Motor neuron (in vitro differentiated cells): Measurements from ENCODE around the gene IPO9. TPM values are rescaled to one million over a fixed set of nuclear protein-coding genes. Genes with fewer than 3 reads are reported as not detected.
"Not testable (repeated sequence)": the region's sequence is repeated elsewhere in the genome, so short reads cannot be mapped to it uniquely, and the experiment has no call there.

ENCODE experiments used
- ATAC-seq, 8 experiments: fragments of 200-7000 bp; cut with Tn5 transposase; replicated peaks in 6 of 8; 2 replicates each; pipeline ENCODE4 v1.8.0; 2021; ENCODE audit warnings: mild to moderate bottlenecking in 8 of 8, moderate library complexity in 8 of 8
- H3K27ac ChIP-seq, 2 donors: fragments of 250-450 bp; sonication (Bioruptor Pico); 2 replicates each; pipeline ENCODE4 v1.9.0; 2021; ENCODE audit warnings: antibody characterized with exemption in 2 of 2, mild to moderate bottlenecking in 2 of 2, moderate library complexity in 1 of 2
- H3K4me1 ChIP-seq, 2 donors: fragments of 250-450 bp; sonication (Bioruptor Pico); replicated peaks in 1 of 2; 2 replicates each; pipeline ENCODE4 v1.6.1; 2021; ENCODE audit warnings: antibody characterized with exemption in 2 of 2, mild to moderate bottlenecking in 2 of 2, moderate library complexity in 1 of 2
- H3K4me3 ChIP-seq, 5 donors: fragments of 250-450 bp; sonication (Bioruptor Pico); 2 replicates each; pipeline ENCODE4 v1.9.0; 2021; ENCODE audit warnings: antibody characterized with exemption in 5 of 5, mild to moderate bottlenecking in 5 of 5, moderate library complexity in 4 of 5
- WGBS, 10 experiments: fragments of 450-650 bp; shearing (Covaris generic); methylation state at CpG; one replicate each; pipeline ENCODE4 v1.0.0; 2022; 5-methylcytosine and 5-hydroxymethylcytosine counted together
- in situ Hi-C, 9 experiments: fragments of 400-800 bp; cut with MboI; loops; one replicate each; pipeline ENCODE4 v1.15.0; 2021; ENCODE audit warnings: low sequenced_read_pairs in 9 of 9, low pct_unique_long_range_greater_than_20kb in 2 of 9; ENCODE audit not compliant: unreplicated experiment in 9 of 9
- total RNA-seq, 8 experiments: library from RNA; unstranded; fragments of 300-600 nt; gene quantifications; 2 replicates each; pipeline versions ENCODE4 v1.2.3 to v1.2.4, GENCODE V29; 2022

The IPO9 gene
- total RNA-seq, 8 experiments from 2014 or later, result 16.9 to 69.8 (median 46.7) TPM

DNA sequence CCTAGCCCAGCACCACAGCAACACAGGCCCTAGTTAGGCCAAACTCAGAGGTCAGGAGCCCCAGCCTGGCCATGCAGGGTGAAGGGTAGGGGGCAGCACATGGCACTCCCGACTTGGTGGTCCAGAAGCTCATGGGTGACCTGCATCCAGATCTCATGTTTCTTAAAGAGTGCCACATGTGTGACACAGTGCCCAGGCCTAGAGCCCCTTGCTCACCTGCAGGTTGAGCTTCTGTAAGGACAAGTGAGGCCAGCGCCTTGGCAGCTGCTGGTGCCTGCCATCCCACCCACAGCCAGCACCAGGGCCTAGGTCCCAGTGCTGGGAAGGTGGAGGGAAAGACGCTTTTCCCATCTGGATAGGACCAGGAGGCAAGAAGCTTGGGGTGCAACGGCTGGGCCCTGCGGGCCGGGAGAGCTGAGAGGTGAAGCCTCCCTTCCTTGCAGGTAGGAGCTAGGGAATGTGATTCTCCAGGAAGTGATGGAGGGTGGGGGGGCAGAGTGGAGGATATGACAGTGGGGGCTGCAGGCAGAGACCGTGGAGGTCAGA, 66.2 kb downstream of the IPO9 start:
- no peak overlapping the region for H3K27ac ChIP-seq
- 55 to 100% (median 86%) methylated on average over 1 to 6 of the region's 7 CpGs; no CpG with 5 or more reads in 5 of the 10 experiments for WGBS, 10 experiments
- H3K4me3 ChIP-seq, result no peak overlapping the region
- in situ Hi-C loops, result loop anchor here in 6 of 9 experiments (5.0 to 25.0 kb wide), 5 partner anchors 77 to 242 kb away; partner anchors contain the start of genes ARL8A (in 4 of the 6), GPR37L1 (in 1 of the 6) and RNPEP (in 1 of the 6)
- peak in 1 of 8 experiments; percentile 1 for ATAC-seq
- H3K4me1 ChIP-seq, result peaks cover 0 to 3% of the 10 kb centered on the region in 2 donors

- in situ Hi-C loops, result loop anchor here in 6 of 9 experiments (5.0 to 25.0 kb wide), 5 partner anchors 76 to 241 kb away; partner anchors contain the start of genes ARL8A (in 4 of the 6), GPR37L1 (in 1 of the 6) and RNPEP (in 1 of the 6)
- 11 to 27% (median 15%) methylated on average over 6 to 8 of the region's 10 CpGs; no CpG with 5 or more reads in 5 of the 10 experiments for WGBS, 10 experiments
Observed at GRCh38 chr1:201895913-201896807, 67.2 kb downstream of the IPO9 start.

DNA sequence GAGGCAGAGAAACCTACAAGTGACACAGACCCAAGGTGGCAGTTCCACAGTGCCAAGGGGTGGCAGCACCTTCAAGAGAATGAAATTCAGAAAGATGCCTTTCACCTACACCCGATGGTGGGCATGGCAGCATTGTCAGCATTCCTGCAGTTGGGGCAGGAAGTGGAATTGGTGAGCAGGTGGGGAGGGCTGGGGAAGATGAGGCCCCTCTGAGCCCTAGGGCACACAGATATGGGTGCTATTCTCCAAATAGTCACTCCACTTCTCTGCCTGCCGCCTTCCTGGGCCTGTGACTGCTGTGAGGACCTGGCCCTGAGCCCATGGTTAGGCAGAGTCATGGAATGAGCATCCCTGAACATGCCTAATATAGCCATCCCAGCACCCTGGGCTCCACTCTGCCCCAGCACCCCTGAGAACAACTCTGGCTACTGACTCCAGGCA, 68.0 kb downstream of the IPO9 start:
- ATAC-seq, result no peak
- H3K4me1 ChIP-seq, result peaks cover 0 to 3% of the 10 kb centered on the region in 2 donors
- no peak overlapping the region for H3K4me3 ChIP-seq
- 14 to 60% (median 35%) methylated on average over 1 to 2 of the region's 2 CpGs; no CpG with 5 or more reads in 6 of the 10 experiments for WGBS, 10 experiments
- in situ Hi-C loops, result loop anchor here in 6 of 9 experiments (5.0 to 25.0 kb wide), 5 partner anchors 75 to 240 kb away; partner anchors contain the start of genes ARL8A (in 4 of the 6), GPR37L1 (in 1 of the 6) and RNPEP (in 1 of the 6)
- H3K27ac ChIP-seq, result no peak overlapping the region

More at GRCh38 chr1:201895913-201896807, 67.2 kb downstream of the IPO9 start:
- ATAC-seq, result peak; percentile 94 to 100 (median 96)
- H3K27ac ChIP-seq, result no peak overlapping the region
- H3K4me3 ChIP-seq, result no peak overlapping the region
- H3K4me1 ChIP-seq, result peaks cover 0 to 3% of the 10 kb centered on the region in 2 donors

DNA sequence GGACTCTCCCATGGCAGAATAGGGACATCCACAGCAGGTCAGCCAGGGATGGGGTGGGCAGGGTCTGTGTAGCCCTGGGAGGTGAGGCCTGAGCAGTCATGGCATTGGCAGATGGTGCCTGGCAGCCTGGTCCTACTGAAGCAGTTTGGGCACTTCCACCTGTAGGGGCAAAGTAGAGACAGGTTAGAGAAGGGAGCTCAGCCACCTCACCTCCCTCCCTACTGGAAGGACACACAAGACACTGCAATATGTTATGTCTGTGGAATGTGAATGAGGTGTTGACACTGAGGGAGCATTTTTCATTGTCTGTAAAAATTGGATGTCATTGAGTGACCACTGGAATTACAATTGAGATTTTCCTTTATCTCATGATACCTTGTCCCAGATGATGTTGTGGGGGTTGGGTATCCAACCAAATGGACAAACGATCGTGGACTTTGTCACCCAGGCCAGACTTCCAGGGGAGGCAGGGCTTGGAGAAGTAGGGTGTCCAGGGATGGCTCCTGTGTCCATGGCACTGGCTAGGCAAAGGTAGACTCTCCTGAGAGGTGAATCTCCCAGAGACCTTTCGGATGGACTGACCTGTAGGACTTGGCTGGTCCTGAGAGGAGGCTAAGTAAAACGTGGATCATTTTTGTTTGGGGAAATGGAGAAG, 69.4 kb downstream of the IPO9 start:
- peaks cover 0 to 5% of the 10 kb centered on the region in 2 donors for H3K4me1 ChIP-seq
- no peak for ATAC-seq
- in situ Hi-C loops, result loop anchor here in 6 of 9 experiments (5.0 to 25.0 kb wide), 5 partner anchors 74 to 239 kb away; partner anchors contain the start of genes ARL8A (in 4 of the 6), GPR37L1 (in 1 of the 6) and RNPEP (in 1 of the 6)
- no peak overlapping the region for H3K4me3 ChIP-seq
- H3K27ac ChIP-seq, result no peak overlapping the region
- 17 to 83% (median 57%) methylated on average over 1 to 3 of the region's 4 CpGs; no CpG with 5 or more reads in 2 of the 10 experiments for WGBS, 10 experiments

- H3K27ac ChIP-seq, result no peak overlapping the region
- 50 to 88% (median 60%) methylated on average over 1 to 2 of the region's 4 CpGs; no CpG with 5 or more reads in 5 of the 10 experiments for WGBS, 10 experiments
- no peak overlapping the region for H3K4me3 ChIP-seq
- peaks cover 0 to 5% of the 10 kb centered on the region in 2 donors for H3K4me1 ChIP-seq
- no peak for ATAC-seq
- in situ Hi-C loops, result loop anchor here in 6 of 9 experiments (5.0 to 25.0 kb wide), 5 partner anchors 73 to 238 kb away; partner anchors contain the start of genes ARL8A (in 4 of the 6), GPR37L1 (in 1 of the 6) and RNPEP (in 1 of the 6)
Observed at GRCh38 chr1:201898992-201899391, 70.0 kb downstream of the IPO9 start.

GRCh38 chr1:201899683-201900429, 70.9 kb downstream of the IPO9 start:
- Histone ChIP-seq H3K4me1 (peaks cover 0 to 10% of the 10 kb centered on the region in 2 donors), H3K27ac (no peak overlapping the region), H3K4me3 (no peak overlapping the region)
- no peak for ATAC-seq
- in situ Hi-C loops, result loop anchor here in 6 of 9 experiments (5.0 to 25.0 kb wide), 5 partner anchors 72 to 237 kb away; partner anchors contain the start of genes ARL8A (in 4 of the 6), GPR37L1 (in 1 of the 6) and RNPEP (in 1 of the 6)
- 56 to 100% (median 74%) methylated on average over 1 to 18 of the region's 20 CpGs for WGBS, 10 experiments

DNA sequence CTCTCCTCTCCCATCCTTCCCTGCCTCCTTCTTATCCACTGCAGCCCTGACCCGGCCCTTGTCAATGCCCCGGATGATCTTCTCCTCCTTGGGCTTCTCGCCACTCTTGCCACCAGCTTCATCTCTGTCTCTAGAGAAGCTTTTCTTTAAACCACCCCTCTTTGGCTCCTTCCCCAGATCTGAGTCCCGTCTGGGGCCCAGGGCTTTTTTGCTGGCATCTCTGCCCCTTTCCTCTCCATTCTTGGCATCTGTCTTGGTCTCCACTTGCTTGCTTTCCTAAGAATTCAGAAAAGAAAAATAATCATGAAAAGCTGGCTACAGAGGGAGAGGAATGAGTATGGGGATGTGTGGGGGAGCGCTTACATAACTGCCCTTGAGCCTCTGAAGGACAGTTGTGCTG, 71.5 kb downstream of the IPO9 start:
- H3K4me3 ChIP-seq, result no peak overlapping the region
- WGBS, 10 experiments, result 47 to 77% (median 63%) methylated on average over 3 to 5 of the region's 5 CpGs
- ATAC-seq, result no peak
- H3K27ac ChIP-seq, result no peak overlapping the region
- in situ Hi-C loops, result no loop called here
- H3K4me1 ChIP-seq, result peaks cover 0 to 11% of the 10 kb centered on the region in 2 donors

GRCh38 chr1:201901036-201901435, 72.1 kb downstream of the IPO9 start:
- H3K4me3 ChIP-seq, in situ Hi-C loops, H3K27ac ChIP-seq, ATAC-seq: not testable (repeated sequence)
- 40 to 100% (median 78%) methylated on average over 1 to 6 of the region's 6 CpGs; no CpG with 5 or more reads in 3 of the 10 experiments for WGBS, 10 experiments
- H3K4me1 ChIP-seq, result peaks cover 0 to 11% of the 10 kb centered on the region in 2 donors

GRCh38 chr1:201902198-201902597, 73.2 kb downstream of the IPO9 start:
- Histone ChIP-seq H3K4me1 (peaks cover 0 to 12% of the 10 kb centered on the region in 2 donors), H3K27ac (no peak overlapping the region), H3K4me3 (no peak overlapping the region)
- in situ Hi-C loops, result no loop called here
- no peak for ATAC-seq
- 0 to 93% (median 73%) methylated on average over 1 to 3 of the region's 3 CpGs; no CpG with 5 or more reads in 4 of the 10 experiments for WGBS, 10 experiments

GRCh38 chr1:201903135-201903534, 74.2 kb downstream of the IPO9 start:
- in situ Hi-C loops, result no loop called here
- Histone ChIP-seq H3K4me3 (no peak overlapping the region), H3K27ac (no peak overlapping the region), H3K4me1 (peaks cover 0 to 12% of the 10 kb centered on the region in 2 donors)
- 46 to 100% (median 78%) methylated on average over 1 to 5 of the region's 5 CpGs; no CpG with 5 or more reads in 3 of the 10 experiments for WGBS, 10 experiments
- peak in 2 of 8 experiments; percentile 48 to 70 for ATAC-seq

DNA sequence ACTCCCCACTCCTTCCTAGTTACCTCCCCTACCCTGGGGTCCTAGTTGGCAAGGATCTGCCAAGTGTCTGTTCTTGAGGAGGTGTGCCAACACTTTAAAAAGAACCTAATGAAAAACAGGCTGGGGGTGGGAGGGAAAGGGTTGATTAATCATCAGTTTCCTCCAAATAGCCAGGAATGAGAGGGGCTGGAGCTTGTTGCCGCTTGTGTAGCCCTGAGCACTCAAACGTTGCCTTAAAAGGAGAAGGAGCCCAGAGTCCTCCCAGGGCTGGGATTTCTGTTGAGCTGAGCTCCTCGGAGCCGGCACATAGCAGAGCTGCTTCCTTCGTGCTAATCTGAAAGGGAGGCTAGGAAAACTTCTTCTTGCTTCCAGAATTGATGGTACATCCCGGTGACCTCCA, 75.6 kb downstream of the IPO9 start:
- H3K4me1 ChIP-seq, result peaks cover 0 to 12% of the 10 kb centered on the region in 2 donors
- peak; percentile 45 to 92 (median 70) for ATAC-seq

More for the DNA sequence above, 75.6 kb downstream of the IPO9 start:
- Histone ChIP-seq H3K27ac (peak overlapping the region in 1 of 2 donors; percentile 19), H3K4me3 (no peak overlapping the region)
- WGBS, 10 experiments, result 0 to 40% (median 22%) methylated on average over 2 to 6 of the region's 6 CpGs; no CpG with 5 or more reads in 4 of the 10 experiments
- in situ Hi-C loops, result no loop called here
